Stimulated activated memory B cell treated with anti-CD40 and anti-IgM and Interleukin-4, amounts not matched to agents 10 μg/mL and 1 μg/mL and 100 μg/mL, for 72 hours (primary cell): Measurements from ENCODE around the gene DNAJB4.

ENCODE experiments used
- ATAC-seq: fragments of 150-1000 bp; cut with Tn5 transposase; 2 replicates; pipeline ENCODE4 v1.10.0; 2021
- H3K27ac Mint-ChIP-seq: one replicate; pipeline ENCODE4 v1.8.0; 2022; ENCODE audit warnings: mild to moderate bottlenecking, mixed read lengths
- H3K27me3 Mint-ChIP-seq: one replicate; pipeline ENCODE4 v1.8.0; 2022; ENCODE audit warnings: mixed read lengths
- H3K36me3 Mint-ChIP-seq: one replicate; pipeline ENCODE4 v1.8.0; 2022; ENCODE audit warnings: mixed read lengths
- H3K4me1 Mint-ChIP-seq: one replicate; pipeline ENCODE4 v1.8.0; 2022; ENCODE audit warnings: mixed read lengths
- H3K4me3 Mint-ChIP-seq: one replicate; pipeline ENCODE4 v1.8.0; 2022; ENCODE audit warnings: mild to moderate bottlenecking, moderate library complexity, mixed read lengths
- H3K9me3 Mint-ChIP-seq: one replicate; pipeline ENCODE4 v1.8.0; 2022; ENCODE audit warnings: mixed read lengths

Gene DNAJB4

DNA sequence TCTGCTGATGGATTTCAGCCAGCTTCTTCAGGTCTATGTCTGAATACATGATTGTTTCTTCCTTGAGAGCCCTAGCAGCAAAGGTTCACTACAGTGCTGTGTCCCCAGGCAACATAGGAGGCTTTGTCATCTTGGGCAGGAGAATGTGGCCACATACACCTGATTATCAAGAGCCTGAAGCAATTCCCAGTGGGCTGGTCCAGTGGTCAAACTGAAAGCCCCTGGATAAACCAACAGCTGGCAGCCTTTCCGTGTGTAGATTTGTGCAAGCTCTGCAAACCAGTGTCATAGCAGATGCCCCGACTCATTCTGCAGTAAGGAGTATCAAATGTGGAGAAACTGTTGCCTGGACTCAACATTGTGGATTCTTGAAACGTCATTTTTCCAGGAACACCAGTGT is 38.7 kb downstream of the DNAJB4 start:
- Mint-ChIP-seq H3K27ac (no peak overlapping the region), H3K9me3 (no peaks in the 10 kb centered on the region), H3K27me3 (peaks cover 44% of the 10 kb centered on the region)

GRCh38 chr1:78044796-78045562 is 40.2 kb downstream of the DNAJB4 start:
- peak overlapping the region; percentile 66 for H3K4me3 Mint-ChIP-seq
- H3K36me3 Mint-ChIP-seq, result no peaks in the 10 kb centered on the region
- H3K9me3 Mint-ChIP-seq, result no peaks in the 10 kb centered on the region
- H3K27ac Mint-ChIP-seq, result peak overlapping the region; percentile 53
- peaks cover 59% of the 10 kb centered on the region for H3K27me3 Mint-ChIP-seq
- peaks cover 34% of the 10 kb centered on the region for H3K4me1 Mint-ChIP-seq
- ATAC-seq, result no peak

More for the DNA sequence above, 38.7 kb downstream of the DNAJB4 start:
- Mint-ChIP-seq H3K4me1 (peaks cover 34% of the 10 kb centered on the region), H3K36me3 (no peaks in the 10 kb centered on the region), H3K4me3 (no peak overlapping the region)
- ATAC-seq, result no peak

- H3K27me3 Mint-ChIP-seq, result peaks cover 65% of the 10 kb centered on the region
- no peaks in the 10 kb centered on the region for H3K9me3 Mint-ChIP-seq
- H3K4me3 Mint-ChIP-seq, result peak overlapping the region; percentile 66
- no peak for ATAC-seq
- no peaks in the 10 kb centered on the region for H3K36me3 Mint-ChIP-seq
- peaks cover 29% of the 10 kb centered on the region for H3K4me1 Mint-ChIP-seq
- peak overlapping the region; percentile 53 for H3K27ac Mint-ChIP-seq
These were observed 40.8 kb downstream of the DNAJB4 start for GRCh38 chr1:78045563-78045925.

- Mint-ChIP-seq H3K27me3 (peaks cover 69% of the 10 kb centered on the region), H3K4me1 (peaks cover 23% of the 10 kb centered on the region), H3K36me3 (no peaks in the 10 kb centered on the region), H3K9me3 (no peaks in the 10 kb centered on the region), H3K4me3 (peak within 1 kb of the TSS; percentile 66), H3K27ac (peak within 1 kb of the TSS; percentile 53)
- ATAC-seq, result no peak
These were observed 41.4 kb downstream of the DNAJB4 start, which contains the start of gene GIPC2 for GRCh38 chr1:78045926-78046778. Gene GIPC2, plus strand, starts transcription at chr1:78045966. Its CDS starts 129 bp downstream, at chr1:78046095.

DNA sequence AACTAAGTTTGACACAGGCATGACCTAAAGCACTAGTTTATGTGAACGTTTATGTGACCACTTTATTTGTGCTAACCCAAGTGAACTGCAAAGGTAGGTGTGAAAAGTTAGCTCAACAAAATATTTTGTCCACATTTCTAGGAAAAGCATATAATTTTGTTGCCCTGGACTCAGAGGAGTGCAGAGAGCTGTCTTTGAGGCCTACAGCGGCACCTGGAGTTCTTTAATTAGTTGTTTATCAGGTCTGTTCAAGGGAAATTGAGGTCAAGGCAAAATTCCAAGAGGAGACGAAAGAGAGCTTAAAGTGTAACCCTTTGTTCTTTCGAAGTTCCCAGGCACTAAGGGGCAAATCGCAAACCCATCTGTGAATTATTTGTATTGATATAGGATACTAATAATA is 42.4 kb downstream of the DNAJB4 start:
- H3K9me3 Mint-ChIP-seq, result no peaks in the 10 kb centered on the region
- H3K36me3 Mint-ChIP-seq, result no peaks in the 10 kb centered on the region
- H3K27me3 Mint-ChIP-seq, result peaks cover 77% of the 10 kb centered on the region
- peaks cover 23% of the 10 kb centered on the region for H3K4me1 Mint-ChIP-seq
- ATAC-seq, result no peak
- no peak overlapping the region for H3K27ac Mint-ChIP-seq
- H3K4me3 Mint-ChIP-seq, result no peak overlapping the region

GRCh38 chr1:78047631-78048030 is 42.9 kb downstream of the DNAJB4 start:
- no peak for ATAC-seq
- no peak overlapping the region for H3K4me3 Mint-ChIP-seq
- no peak overlapping the region for H3K27ac Mint-ChIP-seq
- peaks cover 81% of the 10 kb centered on the region for H3K27me3 Mint-ChIP-seq
- no peaks in the 10 kb centered on the region for H3K9me3 Mint-ChIP-seq
- H3K36me3 Mint-ChIP-seq, result no peaks in the 10 kb centered on the region
- peaks cover 23% of the 10 kb centered on the region for H3K4me1 Mint-ChIP-seq

DNA sequence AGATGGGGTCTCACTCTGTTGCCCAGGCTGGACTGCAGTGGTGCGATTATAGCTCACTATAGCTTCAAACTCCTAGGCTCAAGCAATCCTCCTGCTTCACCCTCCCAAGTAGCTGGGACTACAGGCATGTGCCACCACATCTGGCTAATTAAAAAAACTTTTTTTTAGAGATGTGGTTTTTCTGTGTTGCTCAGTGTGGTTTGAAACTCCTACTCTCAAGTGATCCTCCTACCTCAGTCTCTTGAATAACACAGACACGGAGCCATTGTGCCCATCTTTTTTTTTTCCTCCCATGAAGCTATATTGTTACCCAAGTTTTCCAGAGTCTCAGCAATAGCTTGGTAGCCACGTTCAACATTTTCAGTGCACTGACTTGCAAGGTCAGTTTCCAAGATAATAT is 43.7 kb downstream of the DNAJB4 start:
- Mint-ChIP-seq H3K9me3 (no peaks in the 10 kb centered on the region), H3K27ac (no peak overlapping the region), H3K4me1 (peaks cover 23% of the 10 kb centered on the region), H3K4me3 (no peak overlapping the region), H3K36me3 (no peaks in the 10 kb centered on the region), H3K27me3 (peaks cover 81% of the 10 kb centered on the region)
- ATAC-seq, result no peak

GRCh38 chr1:78049396-78049795 is 44.7 kb downstream of the DNAJB4 start:
- no peak overlapping the region for H3K4me3 Mint-ChIP-seq

DNA sequence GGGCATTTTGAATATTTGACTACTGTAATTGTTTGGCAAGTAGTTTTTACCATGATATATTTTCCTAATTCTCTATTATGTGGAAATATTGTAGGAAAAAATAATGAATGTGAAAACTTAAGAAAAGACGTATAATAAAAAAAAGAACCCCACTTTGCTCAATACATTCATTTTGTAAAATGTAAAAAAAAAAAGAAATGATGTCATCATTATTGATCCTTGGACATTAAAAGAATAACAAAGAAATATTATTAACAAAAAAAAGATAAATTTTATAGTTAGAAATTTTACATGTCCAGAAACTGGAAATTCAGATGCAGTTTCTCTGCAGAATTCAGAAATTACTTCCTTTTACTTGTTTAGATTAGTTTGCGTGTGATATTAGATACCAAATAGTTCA is 46.3 kb downstream of the DNAJB4 start:
- H3K4me1 Mint-ChIP-seq, result peaks cover 9% of the 10 kb centered on the region
- peaks cover 62% of the 10 kb centered on the region for H3K27me3 Mint-ChIP-seq
- H3K27ac Mint-ChIP-seq, result no peak overlapping the region
- no peak overlapping the region for H3K4me3 Mint-ChIP-seq
- H3K9me3 Mint-ChIP-seq, result peaks cover 3% of the 10 kb centered on the region
- no peak for ATAC-seq
- no peaks in the 10 kb centered on the region for H3K36me3 Mint-ChIP-seq

More at GRCh38 chr1:78049396-78049795, 44.7 kb downstream of the DNAJB4 start:
- Mint-ChIP-seq H3K4me1 (peaks cover 21% of the 10 kb centered on the region), H3K27me3 (peaks cover 78% of the 10 kb centered on the region), H3K36me3 (no peaks in the 10 kb centered on the region), H3K9me3 (no peaks in the 10 kb centered on the region), H3K27ac (no peak overlapping the region)
- no peak for ATAC-seq

DNA sequence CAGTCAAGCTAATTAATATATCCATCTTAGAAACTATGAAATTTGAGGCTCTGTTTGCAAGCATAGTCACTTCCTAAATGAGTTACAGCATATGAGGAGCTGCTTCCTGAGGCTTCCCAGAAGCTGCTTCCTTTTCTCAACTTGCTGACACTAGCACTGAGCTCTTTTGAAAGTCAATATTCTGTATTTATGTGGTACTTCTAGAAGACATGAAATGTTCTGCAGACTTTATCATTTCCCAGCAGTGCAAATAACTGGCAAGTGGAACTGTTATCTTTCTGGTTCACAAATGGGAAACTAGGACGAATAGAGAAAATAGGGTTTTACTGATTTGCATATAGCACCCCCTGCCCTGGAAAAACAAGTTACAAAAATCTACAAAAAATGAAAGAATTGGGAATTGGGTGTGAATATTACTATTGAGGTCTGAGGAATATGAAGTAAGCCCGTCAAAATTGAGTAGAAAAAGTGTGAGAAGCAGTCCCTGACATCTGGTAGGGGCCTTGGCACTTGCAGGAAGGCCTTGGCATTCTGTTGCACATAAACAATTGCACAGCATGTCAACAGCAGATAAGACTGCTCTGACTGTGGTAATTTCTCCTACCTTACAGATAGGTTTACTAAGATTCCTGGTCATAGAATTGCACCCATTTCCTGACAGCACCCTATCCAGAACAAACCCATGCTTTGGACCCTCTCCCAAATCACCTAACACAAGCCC is 48.1 kb downstream of the DNAJB4 start:
- no peaks in the 10 kb centered on the region for H3K36me3 Mint-ChIP-seq
- peaks cover 3% of the 10 kb centered on the region for H3K9me3 Mint-ChIP-seq
- H3K4me3 Mint-ChIP-seq, result no peak overlapping the region
- H3K4me1 Mint-ChIP-seq, result no peaks in the 10 kb centered on the region
- ATAC-seq, result no peak
- no peak overlapping the region for H3K27ac Mint-ChIP-seq
- H3K27me3 Mint-ChIP-seq, result peaks cover 57% of the 10 kb centered on the region

- H3K36me3 Mint-ChIP-seq, result no peaks in the 10 kb centered on the region
- H3K27ac Mint-ChIP-seq, result no peak overlapping the region
- peaks cover 51% of the 10 kb centered on the region for H3K27me3 Mint-ChIP-seq
- ATAC-seq, result no peak
- peaks cover 3% of the 10 kb centered on the region for H3K9me3 Mint-ChIP-seq
- H3K4me3 Mint-ChIP-seq, result no peak overlapping the region
- H3K4me1 Mint-ChIP-seq, result no peaks in the 10 kb centered on the region
These were observed 48.8 kb downstream of the DNAJB4 start for GRCh38 chr1:78053498-78053897.

DNA sequence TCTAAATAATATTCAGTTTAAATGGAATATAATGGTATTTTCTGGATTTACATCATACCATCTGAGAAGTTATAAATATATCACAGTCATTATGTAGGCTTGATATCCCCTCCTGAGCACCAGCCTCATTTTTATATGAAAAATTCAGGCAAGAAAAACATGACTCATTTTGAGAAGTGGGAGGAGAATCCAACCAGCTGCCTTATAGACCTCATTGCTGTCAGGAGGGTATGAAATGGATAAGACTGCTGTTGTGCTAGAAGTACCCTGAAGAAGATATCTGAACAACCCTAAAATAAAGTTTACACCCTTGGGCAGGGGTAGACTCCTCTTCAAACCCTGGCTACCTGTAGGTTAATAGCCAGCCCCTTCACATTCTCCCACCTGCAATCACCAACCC is 49.8 kb downstream of the DNAJB4 start:
- Mint-ChIP-seq H3K4me1 (no peaks in the 10 kb centered on the region), H3K27ac (no peak overlapping the region), H3K27me3 (peaks cover 40% of the 10 kb centered on the region), H3K36me3 (no peaks in the 10 kb centered on the region), H3K4me3 (no peak overlapping the region), H3K9me3 (peaks cover 3% of the 10 kb centered on the region)
- ATAC-seq, result no peak

DNA sequence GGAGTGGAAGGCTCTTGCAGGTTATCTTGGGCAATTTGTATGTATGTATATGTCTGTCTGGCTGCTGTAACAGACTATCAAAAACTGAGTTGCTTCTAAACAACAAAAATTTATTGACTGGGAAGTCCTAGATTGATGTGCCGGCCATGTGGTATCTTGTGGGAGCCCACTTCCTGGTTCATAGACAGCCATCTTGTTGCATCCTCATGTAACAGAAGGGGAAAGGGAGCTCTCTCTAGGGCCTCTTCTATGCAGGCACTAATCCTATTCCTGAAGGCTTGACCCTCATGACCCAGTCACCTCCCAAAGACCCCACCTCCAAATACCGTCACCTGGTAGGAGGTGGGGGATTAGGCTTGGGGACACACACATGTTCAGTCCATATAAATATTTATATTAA is 50.2 kb downstream of the DNAJB4 start:
- no peak for ATAC-seq

GRCh38 chr1:78055565-78056132 is 50.9 kb downstream of the DNAJB4 start:
- H3K36me3 Mint-ChIP-seq, result no peaks in the 10 kb centered on the region
- ATAC-seq, result peak; percentile 50
- H3K4me3 Mint-ChIP-seq, result no peak overlapping the region
- H3K4me1 Mint-ChIP-seq, result no peaks in the 10 kb centered on the region
- H3K9me3 Mint-ChIP-seq, result peaks cover 3% of the 10 kb centered on the region
- peaks cover 29% of the 10 kb centered on the region for H3K27me3 Mint-ChIP-seq
- no peak overlapping the region for H3K27ac Mint-ChIP-seq

More for the DNA sequence above, 50.2 kb downstream of the DNAJB4 start:
- Mint-ChIP-seq H3K4me3 (no peak overlapping the region), H3K27me3 (peaks cover 36% of the 10 kb centered on the region), H3K27ac (no peak overlapping the region), H3K9me3 (peaks cover 3% of the 10 kb centered on the region), H3K36me3 (no peaks in the 10 kb centered on the region), H3K4me1 (no peaks in the 10 kb centered on the region)

- no peak overlapping the region for H3K27ac Mint-ChIP-seq
These were observed 53.9 kb downstream of the DNAJB4 start for GRCh38 chr1:78058670-78059069.

More at GRCh38 chr1:78058670-78059069, 53.9 kb downstream of the DNAJB4 start:
- no peaks in the 10 kb centered on the region for H3K36me3 Mint-ChIP-seq
- no peak overlapping the region for H3K4me3 Mint-ChIP-seq
- peaks cover 14% of the 10 kb centered on the region for H3K27me3 Mint-ChIP-seq
- ATAC-seq, result no peak
- peaks cover 8% of the 10 kb centered on the region for H3K4me1 Mint-ChIP-seq
- peaks cover 3% of the 10 kb centered on the region for H3K9me3 Mint-ChIP-seq
